Fibroblast of skin of abdomen (primary cell): Measurements from ENCODE around the gene TMEM107.
"Not testable (repeated sequence)": the region's sequence is repeated elsewhere in the genome, so short reads cannot be mapped to it uniquely, and the experiment has no call there.

Experiments
- DNase-seq: peaks from one replicate; pipeline ENCODE4 v3.0.0-alpha.2; 2013

Gene TMEM107

DNA sequence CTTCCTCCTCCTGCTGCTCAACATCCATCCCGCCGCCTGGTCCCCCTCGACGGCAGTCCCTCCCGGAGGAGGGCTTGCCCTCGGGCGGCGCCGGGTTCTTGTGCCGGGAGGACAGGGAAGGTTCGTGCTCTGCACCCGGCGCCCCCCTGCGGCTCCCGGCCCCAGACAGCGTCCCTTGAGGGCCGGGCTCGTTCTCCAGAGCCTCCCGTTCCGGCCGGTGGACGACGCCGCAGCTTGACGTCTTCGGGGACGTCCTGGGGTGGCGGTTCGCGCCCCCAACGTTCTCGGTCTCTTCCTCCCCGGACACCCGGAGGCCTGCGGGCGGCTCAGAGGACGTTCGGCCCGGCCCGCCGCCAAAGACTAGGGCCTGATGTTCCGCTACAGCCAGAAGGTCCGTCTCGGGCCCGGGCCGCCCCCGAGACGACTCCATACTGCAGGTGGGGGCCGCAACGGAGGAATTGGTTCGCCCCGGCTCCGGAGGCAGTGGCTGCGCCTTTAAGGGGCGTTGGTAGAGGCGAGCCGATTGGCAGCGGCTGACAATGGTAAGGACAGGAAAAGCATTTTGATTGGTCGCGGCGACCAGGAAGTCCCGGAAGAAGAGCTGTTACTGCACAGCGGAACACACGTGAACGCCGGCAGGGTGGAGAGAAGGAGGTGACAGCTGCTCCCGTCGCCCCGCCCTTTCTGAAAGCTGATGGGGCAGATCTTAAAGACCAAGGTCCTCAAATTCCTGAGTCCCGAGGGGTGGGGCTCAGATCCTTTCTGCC lies 13.7 kb upstream of the TMEM107 start, which contains the start of gene BORCS6:
TSS of gene BORCS6 (minus strand) at position 470 of the 767 bp plus-strand sequence. CDS start at position 430, 40 bp downstream.
- peak; percentile 99 for DNase-seq

DNA sequence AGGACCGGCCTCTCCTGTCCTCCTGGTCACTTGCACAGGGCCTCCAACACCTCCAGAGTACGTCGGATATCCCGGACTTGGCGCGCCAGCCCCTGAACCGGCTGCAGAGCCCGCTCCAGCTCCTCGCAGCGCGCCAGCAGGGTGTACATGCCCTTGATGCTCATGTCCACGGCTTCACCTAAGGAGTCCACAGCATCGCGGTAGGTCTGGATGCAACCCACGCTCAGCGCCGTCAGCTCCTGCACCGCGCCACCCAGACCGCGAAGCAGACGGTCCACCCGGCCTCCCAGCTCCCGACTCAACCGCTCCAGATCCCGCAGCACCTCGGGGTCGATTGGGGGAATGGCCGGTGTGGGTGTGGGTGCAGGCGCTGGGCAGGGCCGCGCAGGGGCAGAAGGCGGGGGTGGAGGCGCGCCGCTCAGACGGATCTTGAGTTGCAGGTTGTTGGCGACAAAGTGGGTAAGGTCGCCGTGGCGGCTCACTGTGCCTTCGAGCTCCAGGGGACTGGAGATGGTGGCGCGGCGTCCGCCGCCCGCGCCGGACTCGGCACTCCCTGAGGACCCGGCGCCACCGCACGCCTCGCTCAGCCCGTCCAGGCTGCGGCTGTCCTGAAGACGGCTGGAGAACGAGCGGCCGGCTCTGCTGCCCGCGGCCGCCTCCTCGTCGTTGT lies 13.0 kb upstream of the TMEM107 start:
- DNase-seq: no peak

DNA sequence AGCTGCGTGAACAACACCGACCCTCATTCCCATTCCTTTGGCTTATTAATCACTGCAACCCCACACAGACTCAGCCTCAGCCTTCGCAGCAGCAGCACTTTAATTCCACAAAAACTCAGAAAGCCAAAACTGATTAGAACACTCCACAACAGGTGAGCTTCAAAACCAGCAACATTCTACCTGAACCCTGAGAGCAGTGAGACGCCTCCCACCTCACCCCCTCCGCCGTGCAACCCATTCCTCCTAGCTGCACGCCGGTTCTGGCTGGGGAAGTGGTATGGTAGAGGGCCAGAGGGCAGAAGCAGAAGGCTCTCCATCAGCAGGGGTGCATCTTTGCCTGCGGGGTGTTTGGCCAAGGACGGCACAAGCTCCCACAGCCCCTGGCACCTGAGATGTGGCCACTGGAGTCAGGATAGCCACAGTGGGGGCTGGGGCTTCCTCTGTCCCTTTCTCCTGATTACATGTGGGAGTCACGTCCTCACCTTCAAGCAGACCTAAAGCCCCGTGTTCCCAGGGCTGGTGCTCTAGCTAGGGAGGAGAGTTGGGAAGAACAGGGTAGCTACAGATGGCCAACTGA lies 12.2 kb upstream of the TMEM107 start:
- no peak for DNase-seq

- peak; percentile 100 for DNase-seq
Measured at GRCh38 chr17:8187517-8188262, 11.5 kb upstream of the TMEM107 start.

GRCh38 chr17:8186787-8187516 lies 10.8 kb upstream of the TMEM107 start:
- peak; percentile 97 for DNase-seq

DNA sequence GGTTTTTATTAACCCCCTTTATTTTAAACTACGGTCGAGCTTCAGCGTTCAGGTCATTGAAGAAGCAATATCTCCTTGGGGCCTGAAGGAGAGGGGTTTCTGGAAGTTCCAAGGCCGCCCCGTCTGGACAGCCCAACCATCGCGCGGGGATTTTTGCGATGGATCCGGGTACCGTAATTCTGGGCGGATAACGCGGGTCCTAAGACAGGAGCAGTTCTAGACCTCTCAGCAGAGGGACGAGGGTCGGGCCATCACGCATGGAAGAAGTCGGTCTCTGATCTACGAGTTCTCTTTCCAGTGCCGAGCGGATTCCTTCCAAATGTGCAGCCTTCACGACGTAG lies 10.2 kb upstream of the TMEM107 start:
- no peak for DNase-seq

- DNase-seq: peak; percentile 70
Measured at GRCh38 chr17:8185582-8186445, 9.6 kb upstream of the TMEM107 start.

DNA sequence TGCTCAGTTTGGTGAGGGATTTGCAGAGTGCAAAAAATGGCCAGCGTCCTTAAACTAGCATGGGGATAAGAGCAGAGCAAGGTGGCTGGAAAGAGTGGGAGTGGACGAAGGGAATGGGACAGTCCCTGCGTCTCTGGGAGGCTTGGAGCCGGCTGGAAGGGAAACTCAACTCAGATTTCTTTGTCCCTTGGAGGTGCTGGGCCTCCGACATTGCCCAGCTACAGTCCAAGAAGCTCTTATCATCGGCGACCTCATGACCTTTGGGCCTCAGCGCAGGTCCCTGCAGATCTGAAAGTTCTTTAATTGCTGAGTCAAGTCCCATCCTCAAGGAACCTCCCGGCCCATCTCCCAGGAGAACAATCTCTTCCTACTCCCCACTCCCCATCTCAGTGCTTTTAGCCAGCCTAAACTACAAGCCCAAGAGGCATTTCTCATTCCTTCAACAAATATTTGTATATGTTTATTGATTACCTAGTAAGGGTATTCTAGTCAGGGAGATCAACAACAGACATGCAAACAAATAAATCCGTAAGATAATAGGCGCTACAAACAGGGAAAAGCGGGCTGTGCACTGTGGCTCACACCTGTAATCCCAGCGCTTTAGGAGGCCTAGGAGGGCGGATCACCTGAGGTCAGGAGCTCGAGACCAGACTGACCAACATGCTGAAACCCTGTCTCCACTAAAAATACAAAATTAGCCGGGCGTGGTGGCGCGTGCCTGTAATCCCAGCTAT lies 985 bp upstream of the TMEM107 start:
- DNase-seq: no peak

DNA sequence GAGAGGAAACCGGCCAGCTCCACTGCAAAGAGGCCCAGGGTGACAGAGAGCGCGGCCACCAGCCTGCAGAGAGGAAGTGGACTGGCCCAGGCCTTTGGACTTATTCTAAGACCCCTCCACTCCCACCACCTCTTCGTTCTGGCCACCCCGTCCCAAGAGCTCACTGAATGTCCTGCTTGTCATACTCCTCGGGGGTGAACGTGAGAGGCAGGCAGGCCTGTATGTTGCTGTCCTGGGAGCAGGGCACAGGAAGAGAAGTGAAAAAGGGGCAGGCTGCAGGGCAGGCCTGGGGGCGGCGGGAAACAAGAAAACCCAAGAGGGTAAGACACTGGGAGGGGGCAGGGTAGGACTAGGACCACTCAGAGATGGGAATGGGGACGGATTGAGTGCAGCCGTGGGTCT lies 384 bp downstream of the TMEM107 start:
- DNase-seq: no peak

GRCh38 chr17:8173871-8174322 lies 2.3 kb downstream of the TMEM107 start:
- DNase-seq: no peak

DNA sequence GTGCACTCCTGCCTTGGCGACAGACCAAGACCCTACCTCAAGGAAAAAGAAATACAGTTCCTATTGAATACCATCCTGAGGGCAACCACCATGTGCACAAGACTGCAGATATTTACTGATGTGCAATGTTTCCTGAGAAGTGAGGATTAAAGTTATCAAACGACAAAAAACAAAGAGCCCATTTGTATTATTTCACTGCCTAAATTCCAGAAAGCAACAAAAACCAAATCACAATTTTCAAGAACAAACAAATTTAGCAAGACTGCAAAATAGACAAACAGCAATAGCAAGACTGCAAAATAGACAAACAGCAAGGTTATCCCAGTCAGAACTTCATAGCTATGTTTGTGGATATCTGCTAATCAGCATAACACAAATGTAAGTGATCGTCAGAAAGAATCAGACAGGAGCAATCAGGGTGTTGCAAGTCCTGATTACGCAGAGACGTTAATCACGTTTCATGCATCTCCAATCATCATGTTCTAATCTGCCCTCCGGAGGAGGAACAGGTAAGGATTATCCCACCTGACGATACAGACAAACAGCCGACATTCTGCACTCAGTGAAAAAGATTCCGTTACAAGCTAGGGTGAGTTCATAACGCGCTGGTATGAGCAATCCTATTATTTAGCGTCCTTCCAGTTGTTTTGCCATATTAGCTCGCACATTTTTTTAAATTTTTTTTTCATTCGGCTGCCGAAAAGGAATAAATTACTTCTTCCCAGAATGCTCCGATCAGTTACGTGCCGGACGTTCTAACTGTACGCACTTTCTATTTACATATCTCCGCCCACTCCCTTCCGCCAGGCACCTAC lies 2.9 kb downstream of the TMEM107 start:
- peak; percentile 99 for DNase-seq

DNA sequence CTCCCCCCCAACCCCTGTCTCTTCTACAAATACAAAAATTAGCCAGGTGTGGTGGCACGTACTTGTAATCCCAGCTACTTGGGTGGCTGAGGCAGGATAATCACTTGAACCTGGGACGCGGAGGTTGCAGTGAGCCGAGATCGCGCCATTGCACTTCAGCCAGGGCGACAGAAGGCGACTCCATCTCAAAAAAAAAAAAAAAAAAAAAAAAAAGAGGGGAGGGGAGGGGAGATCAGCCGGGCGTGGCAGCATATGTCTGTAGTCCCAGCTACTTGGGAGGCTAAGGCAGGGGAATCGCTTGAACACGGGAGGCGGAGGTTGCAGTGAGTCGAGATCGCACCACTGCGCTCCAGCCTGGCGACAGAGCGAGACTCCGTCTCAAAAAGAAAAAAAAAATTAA lies 6.0 kb downstream of the TMEM107 start:
- DNase-seq: not testable (repeated sequence)

DNA sequence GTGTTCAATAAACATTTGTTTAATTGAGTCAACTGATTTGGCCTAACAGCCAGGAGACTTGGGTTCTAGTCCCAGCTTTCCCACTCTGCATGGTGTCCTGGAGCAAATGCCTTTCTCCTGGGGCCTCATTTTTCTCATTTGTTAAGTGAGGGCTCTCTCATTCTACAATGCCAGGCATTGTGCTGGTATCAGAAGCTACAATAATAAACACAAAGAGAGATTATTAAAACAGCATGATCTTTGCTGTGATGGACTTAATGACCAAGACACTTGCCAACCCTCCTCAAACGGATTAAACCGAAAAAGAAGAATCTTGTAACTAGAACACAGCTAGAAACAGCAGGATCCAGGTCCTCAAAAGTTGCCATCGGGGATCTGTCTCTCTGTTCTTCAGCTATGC lies 8.7 kb downstream of the TMEM107 start:
- DNase-seq: no peak

- no peak for DNase-seq
Measured at GRCh38 chr17:8166731-8167130, 9.4 kb downstream of the TMEM107 start.

- DNase-seq: no peak
Measured at GRCh38 chr17:8164815-8165131, 11.4 kb downstream of the TMEM107 start.

DNA sequence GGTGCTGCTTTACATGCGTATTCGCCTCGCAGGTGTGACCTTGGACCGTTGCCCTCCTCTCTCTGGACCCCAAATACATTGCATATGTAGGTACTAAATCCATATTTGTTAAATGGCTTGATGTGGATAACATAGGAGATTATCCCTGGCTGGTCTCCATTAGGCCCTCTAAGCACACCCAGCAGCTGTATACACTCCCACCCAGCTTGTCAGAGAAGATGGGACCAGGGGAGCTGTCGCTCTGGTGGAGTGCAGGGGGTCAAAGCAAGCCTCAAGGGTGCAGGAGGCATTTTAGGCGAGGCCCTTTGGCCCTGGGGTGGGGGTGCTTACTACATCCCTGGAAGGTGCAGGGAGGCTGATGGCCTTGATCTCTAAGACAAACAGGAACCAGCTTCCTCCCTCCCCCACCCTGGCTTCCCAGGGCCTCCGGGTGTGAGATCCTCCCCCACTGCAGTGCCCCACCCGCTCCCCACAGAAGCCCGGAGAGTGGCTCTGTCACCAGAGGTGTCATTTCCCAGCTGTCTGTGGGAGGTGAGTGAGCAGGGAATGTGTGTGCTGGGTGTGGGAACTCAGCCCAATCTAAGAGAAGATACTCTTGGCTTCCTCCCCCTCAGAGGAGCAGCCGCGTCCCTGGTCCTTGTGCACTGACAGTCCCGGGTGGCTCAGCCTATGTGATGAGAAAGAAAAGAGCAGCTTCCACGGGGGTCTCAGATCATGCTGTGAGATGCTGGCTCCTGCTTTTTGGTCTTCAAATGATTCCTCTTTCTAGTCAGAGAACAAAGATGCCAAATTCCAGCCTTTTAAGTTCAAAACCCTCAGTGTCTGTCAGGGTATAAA lies 12.0 kb downstream of the TMEM107 start:
- DNase-seq: peak; percentile 40

DNA sequence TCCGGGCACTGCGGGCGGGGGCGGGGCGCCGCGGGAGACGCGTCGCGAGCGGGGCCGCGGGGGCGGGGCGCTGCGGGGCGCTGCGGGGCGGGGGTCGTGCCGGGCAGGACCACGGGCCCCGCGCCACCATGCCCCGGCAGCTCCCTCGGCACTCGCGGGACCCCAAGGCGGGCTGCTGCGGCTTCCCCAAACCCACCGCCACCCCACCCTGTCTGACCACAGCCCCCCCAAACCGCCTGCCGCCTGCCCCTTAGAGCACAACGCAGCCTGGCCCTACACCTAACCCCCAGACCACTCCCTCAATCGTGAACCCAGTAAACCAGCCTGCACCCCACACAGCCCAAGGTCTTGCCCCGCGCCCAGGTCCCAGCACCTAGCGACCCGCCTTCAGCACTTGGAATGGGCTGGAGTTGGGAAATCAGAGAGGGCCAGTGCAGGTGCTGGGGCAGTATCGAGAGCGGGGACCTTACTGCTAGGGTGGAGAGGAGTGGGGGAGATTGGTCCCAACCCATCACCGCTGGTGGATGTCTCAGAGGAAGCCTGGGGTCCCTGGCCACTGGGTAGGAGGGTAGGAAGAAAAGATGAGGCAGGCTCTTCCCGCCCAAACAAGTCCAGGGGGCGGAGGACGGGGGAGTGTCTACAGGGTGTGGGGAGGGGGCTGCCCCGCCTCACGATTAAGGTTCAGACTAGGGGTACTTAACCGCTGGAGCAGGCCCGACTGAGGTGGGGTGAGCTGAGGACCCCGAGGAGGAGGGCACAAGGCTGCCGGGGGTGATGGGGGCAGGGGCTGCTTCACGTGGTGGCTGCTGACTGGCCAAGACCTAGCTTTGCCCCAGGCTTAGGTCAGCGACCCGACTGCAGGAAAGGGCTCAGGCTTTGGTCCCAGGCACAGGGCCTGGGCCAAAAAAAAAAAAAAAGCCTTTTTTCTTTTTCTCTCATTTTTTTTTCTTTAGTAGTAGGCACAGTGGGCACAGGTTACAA lies 12.9 kb downstream of the TMEM107 start:
- DNase-seq: no peak
